ENCODE data around the gene RHNO1. TPM values are rescaled to one million over a fixed set of nuclear protein-coding genes. Genes with fewer than 3 reads are reported as not detected.

Gene RHNO1
- total RNA-seq, 2 donors from 2014 or later: 26.5 to 29.1 TPM

DNA sequence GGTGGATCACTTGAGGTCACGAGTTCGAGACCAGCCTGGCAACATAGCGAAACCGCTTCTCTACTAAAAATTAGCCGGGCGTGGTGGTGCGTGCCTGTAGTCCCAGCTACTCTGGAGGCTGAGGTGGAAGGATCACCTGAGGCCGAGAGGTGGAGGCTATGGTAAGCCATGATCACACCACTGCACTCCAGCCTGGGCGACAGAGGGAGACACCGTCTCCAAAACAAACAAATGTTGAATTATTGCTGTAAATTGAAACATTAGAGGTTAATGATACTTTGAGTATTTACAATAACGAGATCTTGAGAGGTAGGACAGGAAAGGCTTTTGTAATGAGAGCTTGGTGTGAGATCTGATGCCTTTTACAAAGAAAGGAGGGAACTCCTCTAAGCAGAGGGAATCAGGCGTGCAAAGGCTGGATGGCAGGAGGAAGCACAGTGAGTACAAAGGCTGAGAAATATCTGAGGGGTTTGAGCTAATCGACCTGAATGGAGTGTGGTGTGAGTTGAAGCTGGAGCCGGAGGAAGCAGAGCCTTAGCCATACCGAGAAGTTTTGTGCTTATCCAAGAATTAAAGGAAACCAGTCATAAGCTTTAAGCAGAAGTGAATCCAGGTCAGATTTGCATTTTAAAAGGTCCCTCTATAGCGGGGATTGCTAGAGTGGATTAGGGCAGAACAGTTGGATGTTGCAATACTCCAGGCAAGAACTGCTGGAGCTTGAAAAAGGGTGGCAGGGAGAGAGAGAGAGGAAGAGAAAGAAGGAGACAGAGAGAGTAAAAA lies 1.1 kb downstream of the RHNO1 start:
- DNase-seq (ENCODE audit: low spot score): no peak

DNA sequence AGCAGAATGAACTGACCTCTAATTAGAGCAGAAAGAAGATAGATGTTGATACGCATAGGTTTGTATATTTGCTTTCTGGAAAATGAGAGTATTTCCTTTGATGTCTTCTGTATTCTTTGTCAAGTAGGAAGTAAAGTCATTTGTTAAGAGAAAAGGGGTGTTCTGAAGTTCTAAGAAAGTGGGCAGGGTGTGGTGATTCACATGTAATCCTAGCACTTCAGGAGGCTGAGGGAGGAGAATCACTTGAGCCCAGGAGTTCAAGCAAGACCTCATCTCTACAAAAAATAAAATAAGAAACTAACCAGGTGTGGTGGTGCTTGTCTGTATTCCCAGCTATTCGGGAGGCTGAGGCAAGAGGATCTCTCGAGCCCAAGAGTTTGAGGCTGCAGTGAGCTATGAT lies 2.8 kb downstream of the RHNO1 start:
- Histone ChIP-seq H3K4me1 (replicated peaks) (peaks cover 4% of the 10 kb centered on the region), H3K27me3 (replicated peaks; ENCODE audit: insufficient read depth) (no peaks in the 10 kb centered on the region), H3K9me3 (no peaks in the 10 kb centered on the region), H3K4me3 (no peak overlapping the region), H3K27ac (no peak overlapping the region), H3K36me3 (no peaks in the 10 kb centered on the region)
- TF ChIP-seq, protein P1, sequence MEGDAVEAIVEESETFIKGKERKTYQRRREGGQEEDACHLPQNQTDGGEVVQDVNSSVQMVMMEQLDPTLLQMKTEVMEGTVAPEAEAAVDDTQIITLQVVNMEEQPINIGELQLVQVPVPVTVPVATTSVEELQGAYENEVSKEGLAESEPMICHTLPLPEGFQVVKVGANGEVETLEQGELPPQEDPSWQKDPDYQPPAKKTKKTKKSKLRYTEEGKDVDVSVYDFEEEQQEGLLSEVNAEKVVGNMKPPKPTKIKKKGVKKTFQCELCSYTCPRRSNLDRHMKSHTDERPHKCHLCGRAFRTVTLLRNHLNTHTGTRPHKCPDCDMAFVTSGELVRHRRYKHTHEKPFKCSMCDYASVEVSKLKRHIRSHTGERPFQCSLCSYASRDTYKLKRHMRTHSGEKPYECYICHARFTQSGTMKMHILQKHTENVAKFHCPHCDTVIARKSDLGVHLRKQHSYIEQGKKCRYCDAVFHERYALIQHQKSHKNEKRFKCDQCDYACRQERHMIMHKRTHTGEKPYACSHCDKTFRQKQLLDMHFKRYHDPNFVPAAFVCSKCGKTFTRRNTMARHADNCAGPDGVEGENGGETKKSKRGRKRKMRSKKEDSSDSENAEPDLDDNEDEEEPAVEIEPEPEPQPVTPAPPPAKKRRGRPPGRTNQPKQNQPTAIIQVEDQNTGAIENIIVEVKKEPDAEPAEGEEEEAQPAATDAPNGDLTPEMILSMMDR (IDR thresholded peaks at IDR 0.05): no peak
- no peak for TF ChIP-seq POLR2A (IDR thresholded peaks at IDR 0.05)
- TF ChIP-seq POLR2AphosphoS5 (IDR thresholded peaks at IDR 0.05): no peak
- intact Hi-C loops (cut with DNase I): no loop called here
- 95% methylated on average over 3 of the region's 3 CpGs for WGBS
- DNase-seq (ENCODE audit: low spot score): no peak

More for the DNA sequence above, 1.1 kb downstream of the RHNO1 start:
- Histone ChIP-seq H3K9me3 (no peaks in the 10 kb centered on the region), H3K27ac (peak overlapping the region; percentile 95 to 97), H3K36me3 (no peaks in the 10 kb centered on the region), H3K27me3 (replicated peaks; ENCODE audit: insufficient read depth) (no peaks in the 10 kb centered on the region), H3K4me1 (replicated peaks) (peaks cover 4% of the 10 kb centered on the region), H3K4me3 (peak overlapping the region; percentile 72 to 73)
- TF ChIP-seq POLR2A (IDR thresholded peaks at IDR 0.05) (no peak), POLR2AphosphoS5 (IDR thresholded peaks at IDR 0.05) (no peak)
- TF ChIP-seq, protein P1 (IDR thresholded peaks at IDR 0.05): no peak
- intact Hi-C loops (cut with DNase I): no loop called here
- 42% methylated on average over 16 of the region's 16 CpGs for WGBS

DNA sequence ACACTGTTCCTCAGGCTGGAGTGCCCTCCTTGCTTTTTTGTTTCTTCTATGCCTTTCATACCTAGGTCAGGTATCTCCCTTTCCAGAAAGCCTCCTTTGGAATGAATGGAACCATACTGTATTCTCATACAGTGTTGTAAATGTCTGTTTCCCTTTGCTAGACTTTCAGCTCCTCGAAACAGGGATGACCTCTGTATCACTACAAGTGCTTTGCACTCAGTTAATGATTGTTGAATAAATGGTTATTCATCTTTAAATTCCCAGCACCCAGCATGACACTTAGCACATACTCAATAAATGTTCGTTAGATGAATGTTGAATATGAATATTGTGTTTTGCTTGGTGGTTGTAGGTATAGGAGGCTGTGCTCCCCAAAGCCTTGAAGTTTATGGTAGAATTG lies 7.8 kb downstream of the RHNO1 start:
- Histone ChIP-seq H3K4me3 (no peak overlapping the region), H3K27me3 (replicated peaks; ENCODE audit: insufficient read depth) (no peaks in the 10 kb centered on the region), H3K36me3 (no peaks in the 10 kb centered on the region), H3K9me3 (no peaks in the 10 kb centered on the region), H3K27ac (no peak overlapping the region), H3K4me1 (replicated peaks) (no peaks in the 10 kb centered on the region)
- TF ChIP-seq POLR2A (IDR thresholded peaks at IDR 0.05) (no peak), POLR2AphosphoS5 (IDR thresholded peaks at IDR 0.05) (no peak)
- 90% methylated on average over 2 of the region's 2 CpGs for WGBS
- intact Hi-C loops (cut with DNase I): loop anchor here (5.0 kb wide), 1 partner anchor 57 kb away; no protein-coding TSS in a partner anchor
- DNase-seq (ENCODE audit: low spot score): no peak

DNA sequence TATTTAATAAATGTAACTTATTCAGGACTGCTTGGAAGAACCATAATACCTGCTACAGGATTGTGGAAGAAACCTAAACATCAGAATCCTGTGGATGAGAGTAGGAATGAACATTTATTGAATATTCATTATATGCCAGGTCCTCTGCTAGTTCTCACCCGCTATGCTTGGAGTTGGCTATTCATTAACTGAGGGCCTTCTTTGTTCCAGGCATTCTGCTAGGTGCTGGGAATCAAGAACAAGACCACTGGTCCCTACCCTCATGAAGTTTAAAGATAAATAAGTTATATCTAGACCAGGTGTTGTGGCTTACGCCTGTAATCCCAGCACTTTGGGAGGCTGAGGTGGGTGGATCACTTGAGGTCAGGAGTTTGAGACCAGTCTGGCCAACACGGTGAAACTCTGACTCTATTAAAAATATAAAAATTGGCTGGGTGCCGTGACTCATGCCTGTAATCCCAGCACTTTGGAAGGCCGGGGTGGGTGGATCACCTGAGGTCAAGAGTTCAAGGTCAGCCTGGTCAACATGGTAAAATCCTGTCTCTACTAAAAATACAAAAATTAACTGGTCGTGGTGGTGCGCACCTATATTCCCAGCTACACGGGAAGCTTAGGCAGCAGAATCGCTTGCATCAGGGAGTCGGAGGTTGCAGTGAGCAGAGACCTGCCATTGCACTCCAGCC lies 9.9 kb downstream of the RHNO1 start:
- intact Hi-C loops (cut with DNase I): loop anchor here (5.0 kb wide), 1 partner anchor 55 kb away; no protein-coding TSS in a partner anchor
- TF ChIP-seq, protein P1 (IDR thresholded peaks at IDR 0.05): no peak
- TF ChIP-seq POLR2AphosphoS5 (IDR thresholded peaks at IDR 0.05) (no peak), POLR2A (IDR thresholded peaks at IDR 0.05) (no peak)
- Histone ChIP-seq H3K4me1 (replicated peaks) (no peaks in the 10 kb centered on the region), H3K27me3 (replicated peaks; ENCODE audit: insufficient read depth) (no peaks in the 10 kb centered on the region), H3K27ac (no peak overlapping the region), H3K9me3 (no peaks in the 10 kb centered on the region), H3K4me3 (no peak overlapping the region), H3K36me3 (no peaks in the 10 kb centered on the region)
- no peak for DNase-seq (ENCODE audit: low spot score)
- 87% methylated on average over 10 of the region's 10 CpGs for WGBS

DNA sequence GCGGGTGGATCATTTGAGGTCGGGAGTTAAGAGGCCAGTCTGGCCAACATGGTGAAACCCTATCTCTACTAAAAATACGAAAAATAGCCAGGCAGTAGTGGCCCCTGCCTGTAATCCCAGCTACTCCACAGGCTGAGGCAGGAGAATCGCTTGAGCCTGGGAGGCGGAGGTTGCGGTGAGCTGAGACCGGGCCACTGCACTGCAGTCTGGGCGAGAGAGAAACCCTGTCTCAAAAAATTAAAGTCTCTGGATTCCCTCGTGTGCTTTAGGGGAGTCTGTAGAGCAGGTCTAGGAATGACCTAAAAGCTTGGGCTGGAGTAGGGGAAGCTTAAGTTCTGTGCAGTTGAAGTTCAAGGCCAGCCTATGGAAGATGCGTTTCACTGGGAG lies 13.0 kb downstream of the RHNO1 start:
- Histone ChIP-seq H3K36me3 (no peaks in the 10 kb centered on the region), H3K27ac (peak overlapping the region; percentile 91 to 95), H3K27me3 (replicated peaks; ENCODE audit: insufficient read depth) (no peaks in the 10 kb centered on the region), H3K4me1 (replicated peaks) (no peaks in the 10 kb centered on the region), H3K4me3 (peak overlapping the region; percentile 60 to 79), H3K9me3 (no peaks in the 10 kb centered on the region)
- DNase-seq (ENCODE audit: low spot score): no peak
- intact Hi-C loops (cut with DNase I): no loop called here
- TF ChIP-seq, protein P1 (IDR thresholded peaks at IDR 0.05): no peak
- TF ChIP-seq POLR2A (IDR thresholded peaks at IDR 0.05) (no peak), POLR2AphosphoS5 (IDR thresholded peaks at IDR 0.05) (no peak)
- WGBS: 64% methylated on average over 10 of the region's 10 CpGs

All from prostate gland (tissue), 2 donors.